Upper lobe of right lung (tissue), 1 donor: ENCODE results near the gene TBKBP1. TPM values are rescaled to one million over a fixed set of nuclear protein-coding genes. Genes with fewer than 3 reads are reported as not detected.
"Not testable (repeated sequence)": the region's sequence is repeated elsewhere in the genome, so short reads cannot be mapped to it uniquely, and the experiment has no call there.

Experiments used
- ATAC-seq: fragments of 200-7000 bp; cut with Tn5 transposase; one replicate; pipeline ENCODE4 v1.9.1; 2020; ENCODE audit warnings: mild to moderate bottlenecking, moderate library complexity
- DNase-seq: peaks from one replicate; pipeline ENCODE4 v3.0.0-alpha.2; 2020
- H3K27ac ChIP-seq: fragments of 200-600 bp; one replicate; pipeline ENCODE4 v1.8.0; 2022
- H3K27me3 ChIP-seq: fragments of 200-600 bp; one replicate; pipeline ENCODE4 v1.8.0; 2022; ENCODE audit warnings: mild to moderate bottlenecking
- H3K36me3 ChIP-seq: fragments of 200-600 bp; one replicate; pipeline ENCODE4 v1.8.0; 2022
- H3K4me1 ChIP-seq: fragments of 200-600 bp; one replicate; pipeline ENCODE4 v1.8.0; 2022
- H3K4me3 ChIP-seq: fragments of 200-600 bp; one replicate; pipeline ENCODE4 v1.8.0; 2022; ENCODE audit warnings: mild to moderate bottlenecking
- H3K9me3 ChIP-seq: fragments of 200-600 bp; one replicate; pipeline ENCODE4 v1.8.0; 2022
- CTCF ChIP-seq: fragments of 200-600 bp; IDR thresholded peaks from one replicate; pipeline ENCODE4 v1.8.0; 2022; ENCODE audit warnings: antibody characterized with exemption
- intact Hi-C: fragments of 100-400 bp; cut with DNase I; formaldehyde crosslinking; loops from one replicate; pipeline ENCODE4 v1.11.0; 2022
- total RNA-seq: library from RNA; stranded (reverse); fragmentation: NEBNext Ultra II Directional; extraction: Animal tissue kit (Norgen Biotek cat#: 25700); gene quantifications from one replicate; pipeline ENCODE4 v1.2.1, GENCODE V29; 2021
- donor health status: DM: no; HTN: yes; CAD: no; lungs with severe emphysema.

TBKBP1 gene
- total RNA-seq, 1 donor from 2014 or later, result 14.7 TPM

- Histone ChIP-seq H3K4me3 (no peak overlapping the region), H3K9me3 (no peaks in the 10 kb centered on the region), H3K4me1 (no peaks in the 10 kb centered on the region), H3K27me3 (peaks cover 20% of the 10 kb centered on the region), H3K27ac (no peak overlapping the region), H3K36me3 (no peaks in the 10 kb centered on the region)
- intact Hi-C loops, result no loop called here
- no peak for TF ChIP-seq CTCF
- DNase-seq, result no peak
- no peak for ATAC-seq
These were observed 45.2 kb downstream of the TBKBP1 start for GRCh38 chr17:47739150-47739549.

- intact Hi-C loops, H3K4me3 ChIP-seq, H3K9me3 ChIP-seq, DNase-seq, ATAC-seq, H3K27ac ChIP-seq, H3K4me1 ChIP-seq, H3K36me3 ChIP-seq: not testable (repeated sequence)
- H3K27me3 ChIP-seq, result peaks cover 23% of the 10 kb centered on the region
These were observed 46.0 kb downstream of the TBKBP1 start for GRCh38 chr17:47739945-47740344.

- H3K27ac ChIP-seq, result no peak overlapping the region
- H3K9me3 ChIP-seq, result no peaks in the 10 kb centered on the region
- no peaks in the 10 kb centered on the region for H3K36me3 ChIP-seq
- H3K4me1 ChIP-seq, result no peaks in the 10 kb centered on the region
- H3K27me3 ChIP-seq, result peaks cover 31% of the 10 kb centered on the region
- no peak for ATAC-seq
- intact Hi-C loops, result no loop called here
- DNase-seq, result no peak
- TF ChIP-seq CTCF, result no peak
- no peak overlapping the region for H3K4me3 ChIP-seq
These were observed 47.3 kb downstream of the TBKBP1 start for GRCh38 chr17:47741109-47741792.

GRCh38 chr17:47741793-47742145, 47.8 kb downstream of the TBKBP1 start:
- intact Hi-C loops, result no loop called here
- no peak for ATAC-seq

GRCh38 chr17:47742319-47743181, 48.6 kb downstream of the TBKBP1 start:
- ATAC-seq (peak; percentile 44), DNase-seq (no peak)
- TF ChIP-seq CTCF, result peak; percentile 15
- Histone ChIP-seq H3K27ac (no peak overlapping the region), H3K9me3 (no peaks in the 10 kb centered on the region), H3K4me3 (no peak overlapping the region), H3K36me3 (no peaks in the 10 kb centered on the region), H3K27me3 (peaks cover 34% of the 10 kb centered on the region), H3K4me1 (no peaks in the 10 kb centered on the region)
- intact Hi-C loops, result no loop called here

More at GRCh38 chr17:47741793-47742145, 47.8 kb downstream of the TBKBP1 start:
- DNase-seq, result no peak
- no peak overlapping the region for H3K4me3 ChIP-seq
- peaks cover 34% of the 10 kb centered on the region for H3K27me3 ChIP-seq
- TF ChIP-seq CTCF, result no peak
- no peaks in the 10 kb centered on the region for H3K9me3 ChIP-seq
- no peaks in the 10 kb centered on the region for H3K36me3 ChIP-seq
- no peaks in the 10 kb centered on the region for H3K4me1 ChIP-seq
- no peak overlapping the region for H3K27ac ChIP-seq
